ENCODE data around the gene MAP3K19. TPM values are rescaled to one million over a fixed set of nuclear protein-coding genes. Genes with fewer than 3 reads are reported as not detected.

MAP3K19 gene, protein sequence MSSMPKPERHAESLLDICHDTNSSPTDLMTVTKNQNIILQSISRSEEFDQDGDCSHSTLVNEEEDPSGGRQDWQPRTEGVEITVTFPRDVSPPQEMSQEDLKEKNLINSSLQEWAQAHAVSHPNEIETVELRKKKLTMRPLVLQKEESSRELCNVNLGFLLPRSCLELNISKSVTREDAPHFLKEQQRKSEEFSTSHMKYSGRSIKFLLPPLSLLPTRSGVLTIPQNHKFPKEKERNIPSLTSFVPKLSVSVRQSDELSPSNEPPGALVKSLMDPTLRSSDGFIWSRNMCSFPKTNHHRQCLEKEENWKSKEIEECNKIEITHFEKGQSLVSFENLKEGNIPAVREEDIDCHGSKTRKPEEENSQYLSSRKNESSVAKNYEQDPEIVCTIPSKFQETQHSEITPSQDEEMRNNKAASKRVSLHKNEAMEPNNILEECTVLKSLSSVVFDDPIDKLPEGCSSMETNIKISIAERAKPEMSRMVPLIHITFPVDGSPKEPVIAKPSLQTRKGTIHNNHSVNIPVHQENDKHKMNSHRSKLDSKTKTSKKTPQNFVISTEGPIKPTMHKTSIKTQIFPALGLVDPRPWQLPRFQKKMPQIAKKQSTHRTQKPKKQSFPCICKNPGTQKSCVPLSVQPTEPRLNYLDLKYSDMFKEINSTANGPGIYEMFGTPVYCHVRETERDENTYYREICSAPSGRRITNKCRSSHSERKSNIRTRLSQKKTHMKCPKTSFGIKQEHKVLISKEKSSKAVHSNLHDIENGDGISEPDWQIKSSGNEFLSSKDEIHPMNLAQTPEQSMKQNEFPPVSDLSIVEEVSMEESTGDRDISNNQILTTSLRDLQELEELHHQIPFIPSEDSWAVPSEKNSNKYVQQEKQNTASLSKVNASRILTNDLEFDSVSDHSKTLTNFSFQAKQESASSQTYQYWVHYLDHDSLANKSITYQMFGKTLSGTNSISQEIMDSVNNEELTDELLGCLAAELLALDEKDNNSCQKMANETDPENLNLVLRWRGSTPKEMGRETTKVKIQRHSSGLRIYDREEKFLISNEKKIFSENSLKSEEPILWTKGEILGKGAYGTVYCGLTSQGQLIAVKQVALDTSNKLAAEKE (N-terminal part only)
- not detected for total RNA-seq

DNA sequence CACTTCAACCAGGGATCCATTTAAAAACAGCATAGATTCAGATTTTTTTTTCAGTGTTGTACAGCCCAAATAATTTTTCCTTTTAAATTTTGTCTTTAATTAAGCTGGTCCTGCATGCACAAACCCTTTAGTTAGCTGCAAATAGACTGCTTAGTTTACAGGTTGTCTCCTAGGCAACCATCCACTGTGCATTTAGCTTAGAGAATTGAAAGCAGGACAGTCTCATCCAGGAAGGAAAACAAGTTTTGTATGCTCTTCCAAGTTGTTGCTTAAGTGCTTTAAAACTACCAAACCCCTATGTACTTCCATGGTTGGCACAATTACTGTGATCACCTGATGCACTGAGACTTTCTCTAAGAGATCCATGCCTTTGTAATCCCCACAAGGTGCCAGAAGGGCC, at the start of gene MAP3K19:
MAP3K19 (minus strand) TSS at position 148 of the 400 bp plus-strand sequence. CDS start 22,800 bp downstream, outside the sequence.
- Histone ChIP-seq H3K4me3 (no peak within 1 kb of the TSS), H3K27ac (no peak within 1 kb of the TSS), H3K9me3 (no peaks in the 10 kb centered on the region), H3K4me1 (peaks cover 20% of the 10 kb centered on the region), H3K27me3 (no peaks in the 10 kb centered on the region), H3K36me3 (replicated peaks in 1 of 2; ENCODE audit: insufficient read depth in 1 of 2, low read depth in 2 of 2) (no peaks in the 10 kb centered on the region)
- no peak for DNase-seq
- intact Hi-C loops (cut with DNase I) = no loop called here
- TF ChIP-seq, protein P1, sequence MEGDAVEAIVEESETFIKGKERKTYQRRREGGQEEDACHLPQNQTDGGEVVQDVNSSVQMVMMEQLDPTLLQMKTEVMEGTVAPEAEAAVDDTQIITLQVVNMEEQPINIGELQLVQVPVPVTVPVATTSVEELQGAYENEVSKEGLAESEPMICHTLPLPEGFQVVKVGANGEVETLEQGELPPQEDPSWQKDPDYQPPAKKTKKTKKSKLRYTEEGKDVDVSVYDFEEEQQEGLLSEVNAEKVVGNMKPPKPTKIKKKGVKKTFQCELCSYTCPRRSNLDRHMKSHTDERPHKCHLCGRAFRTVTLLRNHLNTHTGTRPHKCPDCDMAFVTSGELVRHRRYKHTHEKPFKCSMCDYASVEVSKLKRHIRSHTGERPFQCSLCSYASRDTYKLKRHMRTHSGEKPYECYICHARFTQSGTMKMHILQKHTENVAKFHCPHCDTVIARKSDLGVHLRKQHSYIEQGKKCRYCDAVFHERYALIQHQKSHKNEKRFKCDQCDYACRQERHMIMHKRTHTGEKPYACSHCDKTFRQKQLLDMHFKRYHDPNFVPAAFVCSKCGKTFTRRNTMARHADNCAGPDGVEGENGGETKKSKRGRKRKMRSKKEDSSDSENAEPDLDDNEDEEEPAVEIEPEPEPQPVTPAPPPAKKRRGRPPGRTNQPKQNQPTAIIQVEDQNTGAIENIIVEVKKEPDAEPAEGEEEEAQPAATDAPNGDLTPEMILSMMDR (IDR thresholded peaks at IDR 0.05) = no peak
- TF ChIP-seq POLR2A (IDR thresholded peaks at IDR 0.05) = no peak
- no peak for ATAC-seq

DNA sequence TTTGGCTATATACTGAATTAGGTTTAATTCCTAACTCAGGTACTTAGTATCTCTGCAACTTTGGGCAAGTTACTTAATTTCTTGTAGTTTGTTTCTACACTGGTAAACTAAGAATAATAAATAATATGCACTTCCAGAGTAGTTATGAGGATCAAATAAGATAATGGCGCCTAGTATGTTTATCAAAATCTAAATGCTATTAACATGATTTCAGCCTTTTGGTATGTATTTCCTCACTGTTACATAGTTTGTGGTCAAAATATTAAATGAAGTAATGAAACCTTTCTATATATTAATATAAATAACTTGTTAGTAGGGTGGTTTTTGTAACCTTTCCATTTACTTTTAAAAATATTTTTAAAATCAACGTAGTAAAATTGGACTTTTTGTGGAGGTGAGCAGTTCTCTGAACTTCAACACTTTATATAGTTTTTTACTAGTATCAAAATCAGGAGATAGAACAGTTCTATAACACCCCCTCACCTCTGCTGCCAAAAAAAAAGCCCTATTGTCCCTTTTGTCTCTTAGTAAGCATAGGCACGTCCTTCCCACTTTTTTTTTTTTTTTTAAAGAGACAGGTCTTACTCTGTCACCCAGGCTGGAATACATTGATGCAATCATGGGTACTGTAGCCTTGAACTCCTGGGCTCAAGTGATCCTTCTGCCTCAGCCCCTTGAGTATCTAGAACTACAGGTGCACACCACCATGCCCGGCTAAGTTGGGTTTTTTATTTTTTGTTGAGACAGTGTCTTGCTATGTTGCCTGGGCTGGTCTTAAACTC, 49.6 kb upstream of the MAP3K19 start:
- H3K4me1 ChIP-seq = peaks cover 13% of the 10 kb centered on the region
- H3K9me3 ChIP-seq = no peaks in the 10 kb centered on the region
- DNase-seq = no peak
- no peak for ATAC-seq
- TF ChIP-seq, protein P1 (IDR thresholded peaks at IDR 0.05) = no peak
- no peak for TF ChIP-seq POLR2A (IDR thresholded peaks at IDR 0.05)
- intact Hi-C loops (cut with DNase I) = no loop called here
- WGBS, 2 donors = 88 to 90% methylated on average over 4 of the region's 4 CpGs
- peaks cover 0 to 7% of the 10 kb centered on the region in 2 donors for H3K36me3 ChIP-seq (replicated peaks in 1 of 2; ENCODE audit: insufficient read depth in 1 of 2, low read depth in 2 of 2)
- no peak overlapping the region for H3K27ac ChIP-seq
- no peaks in the 10 kb centered on the region for H3K27me3 ChIP-seq
- H3K4me3 ChIP-seq = no peak overlapping the region

DNA sequence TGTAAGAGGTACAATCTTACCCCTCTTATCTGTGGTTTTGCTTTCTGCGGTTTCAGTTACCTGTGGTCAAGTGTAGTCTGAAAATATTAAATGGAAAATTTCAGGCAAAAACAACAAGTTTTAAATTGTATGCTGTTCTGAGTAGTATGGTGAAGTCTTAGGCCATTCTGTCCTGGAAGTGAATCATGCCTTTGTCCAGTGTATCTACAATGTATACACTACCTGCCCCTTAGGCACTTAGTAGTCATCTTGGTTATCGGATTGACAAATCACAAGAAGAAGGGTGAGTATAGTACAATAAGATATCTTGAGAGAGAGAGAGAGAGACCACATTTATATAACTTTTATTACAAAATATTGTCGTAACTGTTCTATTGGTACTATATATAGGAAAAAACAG, 48.3 kb upstream of the MAP3K19 start:
- H3K27ac ChIP-seq = no peak overlapping the region
- no peak for TF ChIP-seq POLR2A (IDR thresholded peaks at IDR 0.05)
- TF ChIP-seq, protein P1 (IDR thresholded peaks at IDR 0.05) = no peak
- peaks cover 22% of the 10 kb centered on the region for H3K4me1 ChIP-seq
- 96 to 97% methylated on average over 3 of the region's 3 CpGs for WGBS, 2 donors
- DNase-seq = no peak
- H3K36me3 ChIP-seq (replicated peaks in 1 of 2; ENCODE audit: insufficient read depth in 1 of 2, low read depth in 2 of 2) = peaks cover 0 to 7% of the 10 kb centered on the region in 2 donors
- no peaks in the 10 kb centered on the region for H3K27me3 ChIP-seq
- intact Hi-C loops (cut with DNase I) = no loop called here
- H3K4me3 ChIP-seq = no peak overlapping the region
- H3K9me3 ChIP-seq = no peaks in the 10 kb centered on the region
- no peak for ATAC-seq

DNA sequence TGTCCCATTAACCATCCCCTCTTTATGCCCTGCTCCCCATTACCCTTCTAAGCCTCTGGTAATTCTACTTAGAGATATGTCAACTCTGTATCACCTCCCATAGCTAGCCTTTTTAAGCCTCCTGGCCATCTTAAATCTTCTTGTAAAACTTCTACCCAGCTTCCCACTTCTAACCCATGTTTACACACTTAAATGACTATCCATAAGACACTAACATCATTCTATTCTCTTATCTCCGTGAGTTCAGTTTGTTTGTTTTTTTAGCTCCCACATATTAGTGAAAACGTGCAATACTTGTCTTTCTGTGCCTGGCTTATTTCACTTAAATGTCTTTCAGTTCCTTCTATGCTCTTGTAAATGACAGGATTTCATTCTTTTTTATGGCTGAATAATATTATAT, 47.3 kb upstream of the MAP3K19 start:
- no peak for ATAC-seq
- TF ChIP-seq, protein P1 (IDR thresholded peaks at IDR 0.05) = no peak
- no peak for TF ChIP-seq POLR2A (IDR thresholded peaks at IDR 0.05)
- H3K27ac ChIP-seq = no peak overlapping the region
- 80 to 84% methylated on average over 2 of the region's 2 CpGs for WGBS, 2 donors
- H3K27me3 ChIP-seq = no peaks in the 10 kb centered on the region
- H3K36me3 ChIP-seq (replicated peaks in 1 of 2; ENCODE audit: insufficient read depth in 1 of 2, low read depth in 2 of 2) = peaks cover 0 to 10% of the 10 kb centered on the region in 2 donors
- intact Hi-C loops (cut with DNase I) = no loop called here
- no peaks in the 10 kb centered on the region for H3K9me3 ChIP-seq
- no peak for DNase-seq
- H3K4me3 ChIP-seq = no peak overlapping the region
- peaks cover 14% of the 10 kb centered on the region for H3K4me1 ChIP-seq
